ENCODE data around the gene ADGRG3. TPM values are rescaled to one million over a fixed set of nuclear protein-coding genes. Genes with fewer than 3 reads are reported as not detected.

Gene ADGRG3
- total RNA-seq, 4 donors from 2014 or later = 0.32 to 2.0 (median 2.0) TPM; not detected in 1

DNA sequence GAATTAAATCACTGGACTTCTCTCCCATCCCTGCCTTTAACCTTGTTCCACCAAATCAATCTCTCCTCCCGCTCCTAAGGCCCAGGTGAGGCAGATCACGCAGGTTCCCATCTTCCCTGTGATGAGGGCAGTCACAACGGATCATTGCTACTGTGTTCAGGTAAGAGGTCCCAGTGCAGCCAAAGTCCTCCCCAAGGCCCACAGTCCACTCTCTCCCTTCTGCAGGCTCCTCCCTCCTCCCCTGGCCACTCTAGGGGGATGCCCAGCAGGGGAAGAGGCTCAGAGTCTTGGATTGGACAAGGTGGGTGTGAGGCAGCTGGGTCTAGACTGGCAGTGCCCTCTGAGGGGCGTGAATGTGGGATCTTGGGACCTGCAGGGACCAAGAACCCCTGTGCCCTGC lies 2.6 kb upstream of the ADGRG3 start:
- WGBS = 86% methylated on average over 2 of the region's 4 CpGs
- Histone ChIP-seq H3K4me3 (no peak overlapping the region), H3K4me1 (peaks cover 5% of the 10 kb centered on the region), H3K27me3 (no peaks in the 10 kb centered on the region), H3K27ac (no peak overlapping the region), H3K9me3 (no peaks in the 10 kb centered on the region), H3K36me3 (peaks cover 44% of the 10 kb centered on the region)
- DNase-seq (ENCODE audit: low spot score in 2 of 2) = no peak
- TF ChIP-seq POLR2A (IDR thresholded peaks at IDR 0.05) (no peak), EP300 (IDR thresholded peaks at IDR 0.05) (no peak), POLR2AphosphoS5 (IDR thresholded peaks at IDR 0.05) (no peak)
- TF ChIP-seq, protein P1, sequence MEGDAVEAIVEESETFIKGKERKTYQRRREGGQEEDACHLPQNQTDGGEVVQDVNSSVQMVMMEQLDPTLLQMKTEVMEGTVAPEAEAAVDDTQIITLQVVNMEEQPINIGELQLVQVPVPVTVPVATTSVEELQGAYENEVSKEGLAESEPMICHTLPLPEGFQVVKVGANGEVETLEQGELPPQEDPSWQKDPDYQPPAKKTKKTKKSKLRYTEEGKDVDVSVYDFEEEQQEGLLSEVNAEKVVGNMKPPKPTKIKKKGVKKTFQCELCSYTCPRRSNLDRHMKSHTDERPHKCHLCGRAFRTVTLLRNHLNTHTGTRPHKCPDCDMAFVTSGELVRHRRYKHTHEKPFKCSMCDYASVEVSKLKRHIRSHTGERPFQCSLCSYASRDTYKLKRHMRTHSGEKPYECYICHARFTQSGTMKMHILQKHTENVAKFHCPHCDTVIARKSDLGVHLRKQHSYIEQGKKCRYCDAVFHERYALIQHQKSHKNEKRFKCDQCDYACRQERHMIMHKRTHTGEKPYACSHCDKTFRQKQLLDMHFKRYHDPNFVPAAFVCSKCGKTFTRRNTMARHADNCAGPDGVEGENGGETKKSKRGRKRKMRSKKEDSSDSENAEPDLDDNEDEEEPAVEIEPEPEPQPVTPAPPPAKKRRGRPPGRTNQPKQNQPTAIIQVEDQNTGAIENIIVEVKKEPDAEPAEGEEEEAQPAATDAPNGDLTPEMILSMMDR (IDR thresholded peaks at IDR 0.05) = no peak

GRCh38 chr16:57666353-57667047 lies 1.6 kb upstream of the ADGRG3 start:
- Histone ChIP-seq H3K27ac (no peak overlapping the region), H3K4me3 (no peak overlapping the region), H3K27me3 (no peaks in the 10 kb centered on the region), H3K9me3 (no peaks in the 10 kb centered on the region), H3K36me3 (peaks cover 35% of the 10 kb centered on the region), H3K4me1 (peaks cover 5% of the 10 kb centered on the region)
- TF ChIP-seq, protein P1 (IDR thresholded peaks at IDR 0.05) = no peak
- TF ChIP-seq EP300 (IDR thresholded peaks at IDR 0.05) (no peak), POLR2AphosphoS5 (IDR thresholded peaks at IDR 0.05) (no peak), POLR2A (IDR thresholded peaks at IDR 0.05) (no peak)
- DNase-seq (ENCODE audit: low spot score in 2 of 2) = no peak
- 83% methylated on average over 9 of the region's 11 CpGs for WGBS

DNA sequence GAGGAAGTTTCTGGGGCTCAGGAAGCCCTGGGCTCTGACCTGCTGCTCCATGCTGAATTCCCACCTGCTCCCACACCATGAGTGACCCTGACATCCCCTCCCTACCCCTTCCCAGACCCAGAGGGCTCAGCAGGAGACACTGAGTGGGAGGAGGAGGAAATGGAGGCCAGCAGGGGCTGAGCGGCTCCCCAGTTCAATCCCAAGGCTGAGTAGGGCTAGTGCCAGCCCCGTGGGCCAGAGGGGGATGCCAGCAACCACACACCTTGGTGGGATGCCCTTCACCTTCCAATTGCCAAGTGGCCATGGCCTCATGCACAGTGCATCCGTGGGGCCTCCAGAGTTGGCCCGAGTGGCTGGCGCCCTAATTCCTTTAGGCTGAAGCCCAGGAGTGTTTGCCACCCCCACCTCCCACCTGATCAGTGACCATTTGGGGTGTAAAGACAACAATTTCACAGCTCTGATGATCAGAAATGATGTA lies 1.0 kb upstream of the ADGRG3 start:
- Histone ChIP-seq H3K4me3 (no peak overlapping the region), H3K27ac (no peak overlapping the region), H3K36me3 (peaks cover 29% of the 10 kb centered on the region), H3K9me3 (no peaks in the 10 kb centered on the region), H3K27me3 (no peaks in the 10 kb centered on the region), H3K4me1 (peaks cover 5% of the 10 kb centered on the region)
- WGBS = 72% methylated on average over 4 of the region's 5 CpGs
- TF ChIP-seq EP300 (IDR thresholded peaks at IDR 0.05) = no peak
- no peak for TF ChIP-seq POLR2A (IDR thresholded peaks at IDR 0.05)
- TF ChIP-seq, protein P1 (IDR thresholded peaks at IDR 0.05) = no peak
- TF ChIP-seq POLR2AphosphoS5 (IDR thresholded peaks at IDR 0.05) = no peak
- DNase-seq (ENCODE audit: low spot score in 2 of 2) = no peak

GRCh38 chr16:57667526-57668262 lies 412 bp upstream of the ADGRG3 start:
- no peak overlapping the region for H3K27ac ChIP-seq

More at GRCh38 chr16:57667526-57668262, 412 bp upstream of the ADGRG3 start:
- H3K36me3 ChIP-seq = peaks cover 23% of the 10 kb centered on the region
- no peak for DNase-seq (ENCODE audit: low spot score in 2 of 2)
- H3K27me3 ChIP-seq = peaks cover 2% of the 10 kb centered on the region
- no peak for TF ChIP-seq EP300 (IDR thresholded peaks at IDR 0.05)
- TF ChIP-seq, protein P1 (IDR thresholded peaks at IDR 0.05) = peak in 1 of 2 donors; percentile 27
- no peak for TF ChIP-seq POLR2AphosphoS5 (IDR thresholded peaks at IDR 0.05)
- H3K4me1 ChIP-seq = peaks cover 5% of the 10 kb centered on the region
- no peak overlapping the region for H3K4me3 ChIP-seq
- no peaks in the 10 kb centered on the region for H3K9me3 ChIP-seq
- WGBS = 76% methylated on average over 6 of the region's 17 CpGs

Data from suprapubic skin (tissue), 4 donors.